Progenitor cell of endocrine pancreas (in vitro differentiated cells): ENCODE data around the gene MLPH. TPM values are rescaled to one million over a fixed set of nuclear protein-coding genes. Genes with fewer than 3 reads are reported as not detected.

Experiments
- DNase-seq: peaks from one replicate; pipeline ENCODE4 v3.0.0; 2021; ENCODE audit warnings: low spot score; ENCODE audit not compliant: unreplicated experiment
- H3K27ac Mint-ChIP-seq: 2 replicates; pipeline ENCODE4 v1.8.0; 2021; ENCODE audit warnings: mild to moderate bottlenecking, moderate library complexity, mixed read lengths
- H3K27me3 Mint-ChIP-seq: 2 replicates; pipeline ENCODE4 v1.8.0; 2021; ENCODE audit warnings: mixed read lengths
- H3K36me3 Mint-ChIP-seq: 2 replicates; pipeline ENCODE4 v1.8.0; 2022; ENCODE audit warnings: mixed read lengths; ENCODE audit not compliant: insufficient read depth
- H3K4me1 Mint-ChIP-seq: 2 replicates; pipeline ENCODE4 v1.8.0; 2021; ENCODE audit warnings: low read depth, mixed read lengths
- H3K4me3 Mint-ChIP-seq: 2 replicates; pipeline ENCODE4 v1.8.0; 2021; ENCODE audit warnings: low read depth, mild to moderate bottlenecking, moderate library complexity, mixed read lengths
- H3K9me3 Mint-ChIP-seq: 2 replicates; pipeline ENCODE4 v1.8.0; 2021; ENCODE audit warnings: low read depth, mixed read lengths
- total RNA-seq: library from RNA; stranded (reverse); gene quantifications from 2 replicates; pipeline ENCODE4 v1.2.1, GENCODE V29; 2021
- TF ChIP-seq, protein P1 (sequence below): fragments of 200-600 bp; sonication (generic); IDR thresholded peaks from one replicate; pipeline ENCODE4 v1.5.0; 2021; ENCODE audit warnings: antibody characterized with exemption, mild to moderate bottlenecking; ENCODE audit not compliant: unreplicated experiment

Gene MLPH
- total RNA-seq, 1 donor from 2014 or later: 1.2 TPM

DNA sequence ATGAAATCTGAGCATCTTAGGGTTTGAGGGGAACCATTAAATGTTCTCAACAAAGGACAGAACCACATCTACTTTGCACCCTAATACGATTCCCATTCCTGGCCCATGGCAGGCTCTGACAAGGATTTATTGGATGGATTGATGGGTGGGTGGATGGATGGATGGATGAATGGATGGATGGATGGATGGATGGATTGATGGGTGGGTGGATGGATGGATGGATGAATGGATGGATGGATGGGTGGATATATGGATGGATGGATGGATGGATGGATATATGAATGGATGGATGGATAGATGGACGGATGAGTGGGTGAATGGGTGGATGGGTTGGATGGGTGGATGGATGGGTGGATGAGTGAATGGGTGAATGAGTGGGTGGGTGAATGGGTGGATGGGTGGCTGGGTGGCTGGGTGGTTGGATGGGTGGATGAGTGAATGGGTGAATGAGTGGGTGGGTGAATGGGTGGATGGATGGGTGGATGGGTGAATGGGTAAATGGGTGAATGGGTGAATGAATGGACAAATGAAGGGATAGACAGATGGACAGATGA lies 29.6 kb upstream of the MLPH start:
- Mint-ChIP-seq H3K9me3 (no peaks in the 10 kb centered on the region), H3K36me3 (no peaks in the 10 kb centered on the region), H3K27ac (no peak overlapping the region), H3K27me3 (peaks cover 45% of the 10 kb centered on the region), H3K4me1 (no peaks in the 10 kb centered on the region), H3K4me3 (no peak overlapping the region)
- DNase-seq: no peak
- TF ChIP-seq, protein P1, sequence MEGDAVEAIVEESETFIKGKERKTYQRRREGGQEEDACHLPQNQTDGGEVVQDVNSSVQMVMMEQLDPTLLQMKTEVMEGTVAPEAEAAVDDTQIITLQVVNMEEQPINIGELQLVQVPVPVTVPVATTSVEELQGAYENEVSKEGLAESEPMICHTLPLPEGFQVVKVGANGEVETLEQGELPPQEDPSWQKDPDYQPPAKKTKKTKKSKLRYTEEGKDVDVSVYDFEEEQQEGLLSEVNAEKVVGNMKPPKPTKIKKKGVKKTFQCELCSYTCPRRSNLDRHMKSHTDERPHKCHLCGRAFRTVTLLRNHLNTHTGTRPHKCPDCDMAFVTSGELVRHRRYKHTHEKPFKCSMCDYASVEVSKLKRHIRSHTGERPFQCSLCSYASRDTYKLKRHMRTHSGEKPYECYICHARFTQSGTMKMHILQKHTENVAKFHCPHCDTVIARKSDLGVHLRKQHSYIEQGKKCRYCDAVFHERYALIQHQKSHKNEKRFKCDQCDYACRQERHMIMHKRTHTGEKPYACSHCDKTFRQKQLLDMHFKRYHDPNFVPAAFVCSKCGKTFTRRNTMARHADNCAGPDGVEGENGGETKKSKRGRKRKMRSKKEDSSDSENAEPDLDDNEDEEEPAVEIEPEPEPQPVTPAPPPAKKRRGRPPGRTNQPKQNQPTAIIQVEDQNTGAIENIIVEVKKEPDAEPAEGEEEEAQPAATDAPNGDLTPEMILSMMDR: no peak

DNA sequence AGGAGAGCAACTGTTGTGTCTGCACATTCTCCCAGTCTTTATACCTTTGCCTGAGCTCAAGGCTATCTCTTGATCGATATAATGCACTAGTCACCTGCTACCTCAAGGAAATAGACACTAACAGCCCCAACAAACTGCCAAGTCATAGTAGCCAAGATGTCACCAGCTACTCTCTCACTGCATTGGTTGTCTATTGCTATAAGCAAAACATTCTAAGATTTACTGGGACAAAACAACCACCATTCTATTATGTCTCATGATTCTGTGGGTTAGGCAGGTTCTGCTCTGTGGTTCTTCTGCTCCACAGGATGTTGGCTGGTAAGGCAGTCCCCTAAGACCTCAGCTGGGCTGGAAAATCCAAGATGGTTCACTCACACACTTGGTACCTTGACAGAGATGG lies 28.5 kb upstream of the MLPH start:
- no peaks in the 10 kb centered on the region for H3K9me3 Mint-ChIP-seq
- peaks cover 40% of the 10 kb centered on the region for H3K27me3 Mint-ChIP-seq
- H3K27ac Mint-ChIP-seq: no peak overlapping the region
- TF ChIP-seq, protein P1: no peak
- no peak for DNase-seq
- H3K4me3 Mint-ChIP-seq: no peak overlapping the region
- H3K4me1 Mint-ChIP-seq: no peaks in the 10 kb centered on the region
- no peaks in the 10 kb centered on the region for H3K36me3 Mint-ChIP-seq

DNA sequence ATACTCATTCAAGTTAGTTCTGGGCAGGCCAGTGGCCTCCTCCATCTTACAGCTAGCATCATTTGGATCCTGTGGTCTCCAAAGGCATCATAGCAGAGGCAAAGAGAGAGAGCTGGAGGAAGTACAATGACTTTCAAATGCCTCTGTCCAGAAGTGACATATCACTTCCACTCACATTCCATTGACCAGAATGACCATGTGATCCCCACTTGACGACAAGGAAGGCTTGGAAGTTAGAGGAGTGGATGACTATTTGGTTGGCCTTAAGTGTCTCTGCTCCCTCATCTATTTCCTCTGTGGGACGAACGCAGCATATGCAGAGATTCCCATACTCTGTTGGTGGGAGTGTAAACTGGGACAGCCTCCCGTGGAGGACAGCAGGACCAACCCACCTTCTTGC lies 27.8 kb upstream of the MLPH start:
- peaks cover 38% of the 10 kb centered on the region for H3K27me3 Mint-ChIP-seq
- H3K4me1 Mint-ChIP-seq: no peaks in the 10 kb centered on the region
- H3K9me3 Mint-ChIP-seq: no peaks in the 10 kb centered on the region

DNA sequence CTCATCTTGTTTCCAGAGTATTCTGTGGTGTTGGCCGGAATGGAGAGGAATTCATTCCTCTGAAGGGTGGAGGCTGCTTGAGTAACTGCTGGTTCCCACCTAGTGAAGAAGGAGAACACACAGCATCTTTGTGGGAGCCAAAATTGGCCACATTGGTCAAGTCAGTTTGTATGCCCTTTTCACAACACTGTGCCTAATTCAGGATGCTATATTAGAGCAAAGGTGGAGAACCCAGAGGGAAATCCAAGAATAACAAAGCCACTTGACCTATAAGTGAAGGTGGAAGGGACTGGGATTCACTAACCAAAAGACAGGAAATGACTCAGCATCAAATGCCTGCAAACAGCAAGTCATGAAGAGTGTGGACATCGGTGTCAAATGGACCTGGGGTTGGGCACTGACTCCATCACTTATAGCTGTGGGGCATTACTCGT lies 27.3 kb upstream of the MLPH start:
- Mint-ChIP-seq H3K9me3 (no peaks in the 10 kb centered on the region), H3K4me3 (no peak overlapping the region), H3K27me3 (peaks cover 38% of the 10 kb centered on the region), H3K27ac (no peak overlapping the region), H3K36me3 (no peaks in the 10 kb centered on the region), H3K4me1 (no peaks in the 10 kb centered on the region)
- TF ChIP-seq, protein P1: no peak
- DNase-seq: no peak

More for the DNA sequence above, 27.8 kb upstream of the MLPH start:
- no peaks in the 10 kb centered on the region for H3K36me3 Mint-ChIP-seq
- H3K4me3 Mint-ChIP-seq: no peak overlapping the region
- DNase-seq: no peak
- TF ChIP-seq, protein P1: no peak
- H3K27ac Mint-ChIP-seq: no peak overlapping the region

DNA sequence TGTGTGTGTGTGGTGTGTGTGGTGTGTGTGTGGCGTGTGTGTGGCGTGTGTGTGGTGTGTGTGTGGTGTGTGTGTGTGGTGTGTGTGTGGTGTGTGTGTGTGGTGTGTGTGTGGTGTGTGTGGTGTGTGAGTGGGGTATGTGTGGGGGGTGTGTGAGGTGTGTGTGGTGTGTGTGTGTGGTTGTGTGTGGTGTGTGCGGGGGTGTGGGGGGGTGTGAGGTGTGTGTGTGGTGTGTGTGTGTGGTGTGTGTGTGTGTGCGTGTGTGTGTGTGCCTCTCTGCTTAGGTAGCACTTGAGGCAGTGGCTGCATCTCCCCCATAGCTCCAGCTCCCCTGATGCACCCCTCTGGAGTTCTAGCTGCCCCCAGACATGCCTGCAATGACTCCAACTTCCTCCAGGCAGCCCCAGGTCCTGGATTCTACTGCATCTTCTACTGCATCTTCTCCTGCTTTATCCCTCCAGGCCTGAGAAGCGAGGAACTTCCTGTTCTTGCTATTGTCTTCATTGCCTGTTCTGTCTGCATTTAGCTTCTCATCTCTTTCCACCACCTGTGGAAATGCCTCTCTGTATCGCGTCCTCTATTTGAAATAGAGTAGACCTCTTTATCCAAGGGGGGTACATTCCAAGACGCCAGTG lies 22.2 kb upstream of the MLPH start:
- H3K36me3 Mint-ChIP-seq: no peaks in the 10 kb centered on the region
- H3K4me3 Mint-ChIP-seq: no peak overlapping the region
- TF ChIP-seq, protein P1: no peak
- no peaks in the 10 kb centered on the region for H3K4me1 Mint-ChIP-seq
- no peaks in the 10 kb centered on the region for H3K9me3 Mint-ChIP-seq
- no peak overlapping the region for H3K27ac Mint-ChIP-seq
- DNase-seq: no peak
- H3K27me3 Mint-ChIP-seq: peaks cover 21% of the 10 kb centered on the region
